Activated CD4-positive, alpha-beta T cell treated with anti-CD3 and anti-CD28 coated beads, Interleukin-2, amount 10 ng/mL, durations not matched to agents 24 days and 14 days (primary cell): ENCODE measurements around the gene SDK2. TPM values are rescaled to one million over a fixed set of nuclear protein-coding genes. Genes with fewer than 3 reads are reported as not detected.

Source experiments
- DNase-seq: peaks from one replicate; pipeline ENCODE4 v3.0.0; 2022
- H3K27ac Mint-ChIP-seq: one replicate; pipeline ENCODE4 v1.8.0; 2022; ENCODE audit warnings: mild to moderate bottlenecking, mixed read lengths
- H3K27me3 Mint-ChIP-seq: one replicate; pipeline ENCODE4 v1.8.0; 2022; ENCODE audit warnings: mixed read lengths
- H3K36me3 Mint-ChIP-seq: one replicate; pipeline ENCODE4 v1.8.0; 2022; ENCODE audit warnings: low read depth, mild to moderate bottlenecking, mixed read lengths
- H3K4me1 Mint-ChIP-seq: one replicate; pipeline ENCODE4 v1.8.0; 2021; ENCODE audit warnings: mixed read lengths
- H3K4me3 Mint-ChIP-seq: one replicate; pipeline ENCODE4 v1.8.0; 2022; ENCODE audit warnings: mild to moderate bottlenecking, moderate library complexity, mixed read lengths
- H3K9me3 Mint-ChIP-seq: one replicate; pipeline ENCODE4 v1.8.0; 2021; ENCODE audit warnings: mixed read lengths
- intact Hi-C: fragments of 100-400 bp; cut with micrococcal nuclease; formaldehyde crosslinking; loops from one replicate; pipeline ENCODE4 v1.15.1; 2023
- total RNA-seq: library from RNA; stranded (reverse); gene quantifications from 2 replicates; pipeline ENCODE4 v1.2.3, GENCODE V29; 2022

The SDK2 gene
- total RNA-seq, 1 donor from 2014 or later: 0.42 TPM

GRCh38 chr17:73431401-73432205, 212.6 kb downstream of the SDK2 start:
- Mint-ChIP-seq H3K9me3 (no peaks in the 10 kb centered on the region), H3K4me1 (peaks cover 10% of the 10 kb centered on the region)

DNA sequence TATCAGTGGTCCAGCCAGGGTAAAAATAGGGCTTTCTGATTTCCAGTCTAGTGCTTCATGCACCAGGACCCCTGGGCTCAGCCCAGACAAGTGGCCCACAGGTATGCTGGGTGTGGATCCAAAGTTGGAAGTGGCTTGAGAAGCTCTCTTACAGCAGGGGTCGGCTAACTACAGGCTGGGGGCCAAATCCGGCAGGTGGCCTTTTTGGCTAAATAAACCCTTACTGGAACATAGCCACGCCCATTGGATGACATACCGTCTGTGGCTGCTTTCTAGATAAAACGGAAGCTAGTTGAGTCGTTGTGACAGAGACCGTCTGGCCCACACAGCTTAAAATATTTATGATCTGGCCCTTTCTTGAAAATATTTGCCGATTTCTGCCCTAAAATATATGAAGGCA, 213.4 kb downstream of the SDK2 start:
- Mint-ChIP-seq H3K9me3 (no peaks in the 10 kb centered on the region), H3K36me3 (no peaks in the 10 kb centered on the region), H3K27ac (no peak overlapping the region), H3K4me1 (peaks cover 10% of the 10 kb centered on the region), H3K4me3 (no peak overlapping the region), H3K27me3 (no peaks in the 10 kb centered on the region)
- peak; percentile 72 for DNase-seq
- intact Hi-C loops: no loop called here

More at GRCh38 chr17:73431401-73432205, 212.6 kb downstream of the SDK2 start:
- H3K27ac Mint-ChIP-seq: no peak overlapping the region
- DNase-seq: no peak
- no peak overlapping the region for H3K4me3 Mint-ChIP-seq
- intact Hi-C loops: no loop called here
- no peaks in the 10 kb centered on the region for H3K27me3 Mint-ChIP-seq
- no peaks in the 10 kb centered on the region for H3K36me3 Mint-ChIP-seq

GRCh38 chr17:73430165-73430680, 214.0 kb downstream of the SDK2 start:
- peaks cover 10% of the 10 kb centered on the region for H3K4me1 Mint-ChIP-seq
- DNase-seq: no peak
- H3K27ac Mint-ChIP-seq: no peak overlapping the region
- H3K36me3 Mint-ChIP-seq: no peaks in the 10 kb centered on the region
- intact Hi-C loops: no loop called here
- H3K9me3 Mint-ChIP-seq: no peaks in the 10 kb centered on the region
- H3K27me3 Mint-ChIP-seq: no peaks in the 10 kb centered on the region
- no peak overlapping the region for H3K4me3 Mint-ChIP-seq

DNA sequence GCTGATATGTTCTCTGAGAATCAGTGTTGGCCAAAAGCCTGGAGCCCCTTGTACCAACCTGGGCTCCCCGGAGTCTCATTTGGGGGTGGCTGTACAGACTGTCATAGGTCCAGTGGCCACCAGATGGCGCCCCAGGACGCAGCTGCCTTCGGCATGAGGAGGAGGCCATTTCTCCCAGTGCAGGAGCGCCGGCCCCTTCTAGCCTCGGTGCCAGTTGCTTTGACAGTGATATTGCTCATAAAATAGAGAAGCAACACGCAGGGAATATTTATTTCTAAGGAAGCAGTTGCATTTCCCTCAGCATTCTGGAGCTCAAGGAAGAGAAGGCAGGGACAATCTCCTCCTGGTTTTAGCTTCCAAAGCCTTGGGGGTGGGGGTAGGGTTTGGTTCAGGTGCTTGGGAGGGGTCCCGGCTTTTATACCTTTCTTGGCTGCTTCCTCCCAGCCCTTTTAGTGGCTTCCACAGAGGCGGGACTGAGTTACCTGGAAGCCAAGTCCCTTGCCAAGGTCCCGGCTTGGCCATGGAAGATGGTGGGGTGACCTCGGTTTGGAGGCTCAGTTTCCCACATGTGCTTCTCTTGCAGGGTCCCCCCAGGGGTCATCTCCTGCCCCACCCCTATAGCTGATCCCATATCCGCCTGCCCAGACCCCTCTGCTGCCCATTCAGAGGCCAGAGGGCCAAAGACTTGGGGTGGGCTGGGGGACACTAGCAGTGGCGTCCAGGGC, 214.6 kb downstream of the SDK2 start:
- H3K27ac Mint-ChIP-seq: no peak overlapping the region
- DNase-seq: peak; percentile 95
- peaks cover 10% of the 10 kb centered on the region for H3K4me1 Mint-ChIP-seq
- H3K9me3 Mint-ChIP-seq: no peaks in the 10 kb centered on the region
- H3K27me3 Mint-ChIP-seq: no peaks in the 10 kb centered on the region
- H3K36me3 Mint-ChIP-seq: no peaks in the 10 kb centered on the region
- no peak overlapping the region for H3K4me3 Mint-ChIP-seq
- intact Hi-C loops: loop anchor here (1.0 kb wide), 1 partner anchor 281 kb away; no protein-coding TSS in a partner anchor

DNA sequence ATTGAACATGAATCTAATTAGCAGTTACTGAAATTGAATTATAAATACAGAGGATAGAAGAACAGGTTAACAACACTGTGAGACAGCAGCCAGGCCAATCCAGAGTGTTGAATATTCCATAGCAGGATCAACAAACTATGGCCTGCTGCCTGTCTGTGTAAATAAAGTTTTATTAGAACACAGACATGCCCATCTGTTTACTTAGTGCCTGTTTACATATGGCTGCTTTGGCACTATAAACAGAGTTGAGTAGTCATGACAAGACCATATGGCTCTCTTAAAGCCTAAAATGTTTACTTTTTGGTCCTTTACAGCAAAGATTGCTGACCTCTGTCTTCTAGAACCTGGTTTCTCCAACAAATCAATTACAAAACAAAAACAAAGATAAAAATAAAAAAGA, 217.0 kb downstream of the SDK2 start:
- no peak overlapping the region for H3K27ac Mint-ChIP-seq
- intact Hi-C loops: no loop called here
- no peak for DNase-seq
- peaks cover 1% of the 10 kb centered on the region for H3K36me3 Mint-ChIP-seq
- H3K4me1 Mint-ChIP-seq: peaks cover 10% of the 10 kb centered on the region
- no peaks in the 10 kb centered on the region for H3K9me3 Mint-ChIP-seq
- no peaks in the 10 kb centered on the region for H3K27me3 Mint-ChIP-seq
- no peak overlapping the region for H3K4me3 Mint-ChIP-seq

GRCh38 chr17:73424571-73424970, 219.7 kb downstream of the SDK2 start:
- Mint-ChIP-seq H3K27me3 (no peaks in the 10 kb centered on the region), H3K4me3 (no peak overlapping the region), H3K27ac (no peak overlapping the region), H3K4me1 (peaks cover 2% of the 10 kb centered on the region), H3K36me3 (peaks cover 1% of the 10 kb centered on the region), H3K9me3 (no peaks in the 10 kb centered on the region)
- intact Hi-C loops: no loop called here
- no peak for DNase-seq

DNA sequence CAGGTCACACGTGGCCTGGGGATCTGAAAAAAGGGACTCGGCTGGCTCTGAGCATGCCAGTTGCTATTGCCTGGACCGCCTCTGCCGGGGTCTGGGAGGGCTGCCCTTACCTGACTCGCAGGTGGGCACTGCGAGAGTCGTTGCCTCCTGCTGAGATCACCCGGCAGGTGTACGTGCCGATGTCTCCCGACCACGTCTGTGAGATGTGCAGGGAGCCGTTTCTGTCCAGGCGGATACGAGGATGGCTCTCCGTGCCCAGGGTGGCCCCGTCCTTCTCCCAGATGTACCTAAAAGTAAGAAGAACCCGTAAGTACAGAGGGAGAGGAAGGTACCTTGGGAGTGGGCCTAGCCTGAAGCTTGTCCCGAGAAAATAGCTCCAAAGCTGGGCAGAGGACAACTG, 220.4 kb downstream of the SDK2 start:
- intact Hi-C loops: no loop called here
- H3K27ac Mint-ChIP-seq: no peak overlapping the region
- no peaks in the 10 kb centered on the region for H3K4me1 Mint-ChIP-seq
- H3K27me3 Mint-ChIP-seq: no peaks in the 10 kb centered on the region
- no peaks in the 10 kb centered on the region for H3K9me3 Mint-ChIP-seq
- no peak for DNase-seq
- H3K4me3 Mint-ChIP-seq: no peak overlapping the region
- peaks cover 1% of the 10 kb centered on the region for H3K36me3 Mint-ChIP-seq

- intact Hi-C loops: no loop called here
- no peak overlapping the region for H3K27ac Mint-ChIP-seq
- H3K36me3 Mint-ChIP-seq: peaks cover 1% of the 10 kb centered on the region
- no peaks in the 10 kb centered on the region for H3K9me3 Mint-ChIP-seq
- no peak overlapping the region for H3K4me3 Mint-ChIP-seq
- H3K27me3 Mint-ChIP-seq: no peaks in the 10 kb centered on the region
- no peaks in the 10 kb centered on the region for H3K4me1 Mint-ChIP-seq
- no peak for DNase-seq
Measured at GRCh38 chr17:73423159-73423715, 221.0 kb downstream of the SDK2 start.

DNA sequence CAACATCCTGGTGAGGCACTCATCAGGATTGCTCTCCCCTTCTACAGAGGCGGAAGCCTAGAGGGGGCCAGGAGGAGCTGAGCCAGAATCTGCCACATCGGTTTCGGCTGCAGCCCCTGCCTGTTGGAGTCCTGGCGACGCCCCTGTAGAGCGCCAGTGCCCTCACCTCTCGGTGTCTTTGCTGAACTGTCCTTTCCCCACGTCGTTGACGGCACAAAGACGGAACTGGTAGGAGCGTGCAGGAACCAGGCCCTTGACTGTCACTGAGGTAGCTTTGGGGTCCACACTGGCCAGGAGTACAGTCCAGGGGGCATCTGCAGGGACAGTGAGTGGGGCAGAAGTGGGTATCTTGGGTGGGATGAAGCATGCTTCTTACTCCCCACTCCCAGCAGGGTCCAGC, 222.1 kb downstream of the SDK2 start:
- no peak for DNase-seq
- H3K9me3 Mint-ChIP-seq: no peaks in the 10 kb centered on the region
- intact Hi-C loops: no loop called here
- H3K4me3 Mint-ChIP-seq: no peak overlapping the region
- H3K27me3 Mint-ChIP-seq: no peaks in the 10 kb centered on the region
- H3K36me3 Mint-ChIP-seq: peaks cover 1% of the 10 kb centered on the region
- no peak overlapping the region for H3K27ac Mint-ChIP-seq
- no peaks in the 10 kb centered on the region for H3K4me1 Mint-ChIP-seq

GRCh38 chr17:73420897-73421296, 223.3 kb downstream of the SDK2 start:
- no peak overlapping the region for H3K4me3 Mint-ChIP-seq
- H3K27ac Mint-ChIP-seq: no peak overlapping the region
- H3K4me1 Mint-ChIP-seq: no peaks in the 10 kb centered on the region
- no peaks in the 10 kb centered on the region for H3K27me3 Mint-ChIP-seq
- no peak for DNase-seq
- intact Hi-C loops: no loop called here
- no peaks in the 10 kb centered on the region for H3K9me3 Mint-ChIP-seq
- H3K36me3 Mint-ChIP-seq: peaks cover 1% of the 10 kb centered on the region

DNA sequence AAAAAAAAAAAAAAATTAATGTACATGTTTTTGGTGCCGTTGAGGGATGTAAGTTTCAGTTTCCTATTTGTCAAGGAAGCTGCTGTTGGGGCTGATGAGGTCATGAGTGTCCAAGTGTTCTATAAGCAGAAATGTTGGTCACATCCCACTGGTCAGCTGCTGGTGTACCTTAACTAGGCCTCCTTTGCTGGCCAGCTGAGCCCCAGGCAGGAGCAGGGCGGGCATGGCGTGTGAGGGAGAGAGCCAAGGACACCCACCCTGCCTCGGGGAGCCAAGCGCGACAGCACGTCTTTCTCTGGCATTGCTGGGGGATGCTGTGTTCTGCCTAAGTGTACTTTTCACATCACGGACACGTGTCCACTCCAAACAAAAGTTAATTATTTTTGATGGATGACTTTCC, 224.4 kb downstream of the SDK2 start:
- intact Hi-C loops: no loop called here
- peaks cover 1% of the 10 kb centered on the region for H3K36me3 Mint-ChIP-seq
- H3K9me3 Mint-ChIP-seq: no peaks in the 10 kb centered on the region
- H3K27me3 Mint-ChIP-seq: no peaks in the 10 kb centered on the region
- no peak overlapping the region for H3K4me3 Mint-ChIP-seq
- no peaks in the 10 kb centered on the region for H3K4me1 Mint-ChIP-seq
- no peak for DNase-seq
- H3K27ac Mint-ChIP-seq: no peak overlapping the region

DNA sequence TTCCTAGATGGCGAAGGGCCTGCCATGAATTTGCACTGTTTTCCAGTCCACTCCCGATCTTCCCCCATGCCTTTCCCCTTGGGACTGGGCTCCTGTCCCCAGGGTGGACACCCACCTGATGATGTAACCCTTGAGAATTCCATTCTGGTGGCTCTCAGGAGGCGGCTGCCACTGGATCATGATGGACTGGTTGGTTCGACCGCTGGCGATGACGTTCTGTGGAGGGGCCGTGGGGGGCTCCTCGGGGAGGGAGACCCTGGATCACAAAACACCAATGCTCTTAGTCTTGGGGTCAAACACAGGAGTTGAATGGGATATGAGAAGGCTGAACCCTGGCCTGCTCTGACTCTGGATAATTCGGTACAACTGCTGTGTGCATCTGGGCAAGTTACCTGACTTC, 225.2 kb downstream of the SDK2 start:
- H3K4me1 Mint-ChIP-seq: no peaks in the 10 kb centered on the region
- DNase-seq: no peak
- intact Hi-C loops: no loop called here

DNA sequence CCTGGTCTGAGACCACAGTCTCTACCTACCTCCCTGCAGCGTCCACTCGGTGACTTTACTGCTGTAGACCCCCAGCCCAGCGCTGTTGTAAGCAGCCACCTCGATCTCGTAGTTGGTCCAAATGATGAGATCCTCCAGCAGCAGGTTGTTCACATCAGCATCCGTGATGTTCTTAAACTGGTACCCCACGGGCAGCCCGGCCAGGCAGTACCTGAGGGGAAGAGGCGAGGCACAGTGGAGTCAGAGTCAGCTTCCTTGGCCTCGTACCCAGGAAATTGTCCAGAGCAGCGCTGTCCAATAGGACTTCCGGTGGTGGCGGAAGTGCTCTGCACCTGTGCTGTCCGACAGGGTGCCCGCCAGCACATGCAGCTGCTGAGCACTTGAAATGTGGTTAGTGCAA, 228.5 kb downstream of the SDK2 start:
- Mint-ChIP-seq H3K4me3 (no peak overlapping the region), H3K4me1 (no peaks in the 10 kb centered on the region), H3K36me3 (no peaks in the 10 kb centered on the region), H3K27me3 (no peaks in the 10 kb centered on the region), H3K9me3 (no peaks in the 10 kb centered on the region), H3K27ac (no peak overlapping the region)
- no peak for DNase-seq
- intact Hi-C loops: no loop called here

More for the DNA sequence above, 225.2 kb downstream of the SDK2 start:
- H3K27me3 Mint-ChIP-seq: no peaks in the 10 kb centered on the region
- H3K4me3 Mint-ChIP-seq: no peak overlapping the region
- no peak overlapping the region for H3K27ac Mint-ChIP-seq
- H3K36me3 Mint-ChIP-seq: peaks cover 1% of the 10 kb centered on the region
- no peaks in the 10 kb centered on the region for H3K9me3 Mint-ChIP-seq
